ENCODE measurements around the gene PTPRN2. TPM values are rescaled to one million over a fixed set of nuclear protein-coding genes. Genes with fewer than 3 reads are reported as not detected.

PTPRN2 gene
- total and polyA plus RNA-seq, 2 donors (not counting 3 experiments of a cell fraction or from before 2014, with no cell fraction given) = 0.62 to 0.88 TPM

- BruUV-seq (replicated peaks) = no TSS peak
- POLR2A ChIA-PET = no interaction called here
- CTCF ChIA-PET = no interaction called here
These were observed 99.9 kb downstream of the PTPRN2 start for GRCh38 chr7:158487631-158488151.

More at GRCh38 chr7:158487631-158488151, 99.9 kb downstream of the PTPRN2 start:
- intact Hi-C loops (cut with micrococcal nuclease) = no loop called here
- DNase-seq (ENCODE audit: low read depth, low spot score) (no peak), FAIRE-seq (no peak)
- H3K9me1 ChIP-seq (replicated peaks; ENCODE audit: control insufficient read depth, extremely low read depth, insufficient read depth, low read length) = no peaks in the 10 kb centered on the region
- no peak overlapping the region for H3K9ac ChIP-seq (replicated peaks; ENCODE audit: extremely low read depth, insufficient read depth, low read length)
- no peaks in the 10 kb centered on the region for H3K36me3 ChIP-seq (ENCODE audit: control insufficient read depth in 2 of 2, extremely low read depth in 1 of 2, insufficient read depth in 2 of 2, low read length in 2 of 2)
- no peak overlapping the region for H3K27ac ChIP-seq (ENCODE audit: insufficient read depth, low read depth, low read length)
- no peaks in the 10 kb centered on the region for H3K4me1 ChIP-seq (ENCODE audit: control insufficient read depth, extremely low read depth, insufficient read depth, low read length)
- no peak overlapping the region for H3K4me3 ChIP-seq (replicated peaks in 1 of 3; ENCODE audit: insufficient read depth in 1 of 3, low read depth in 1 of 3, low read length in 3 of 3)
- TF ChIP-seq EZH2 (IDR thresholded peaks at IDR 0.05; ENCODE audit: borderline replicate concordance, low read depth, low read length, severe bottlenecking) (no peak), MYC (IDR thresholded peaks at IDR 0.05; ENCODE audit: low read depth, low read length) (no peak), POLR2AphosphoS5 (IDR thresholded peaks at IDR 0.05; ENCODE audit: insufficient read depth, low read depth, low read length) (no peak), FOS (IDR thresholded peaks at IDR 0.05; ENCODE audit: borderline replicate concordance, insufficient read depth, low read length) (no peak), CTCF (IDR thresholded peaks at IDR 0.05; ENCODE audit: extremely low read depth in 1 of 2, insufficient read depth in 1 of 2, low read depth in 1 of 2, low read length in 2 of 2) (no peak), POLR2A (IDR thresholded peaks at IDR 0.05; ENCODE audit: low read depth, low read length) (no peak), MAX (IDR thresholded peaks at IDR 0.05; ENCODE audit: insufficient read depth, insufficient read length) (no peak), JUN (IDR thresholded peaks at IDR 0.05; ENCODE audit: borderline replicate concordance, insufficient read depth, insufficient read length, low read depth) (no peak), GATA2 (IDR thresholded peaks at IDR 0.05; ENCODE audit: insufficient read depth, insufficient read length, low read depth, low read length) (no peak)
- H3K4me2 ChIP-seq (ENCODE audit: insufficient read depth, low read length) = no peak overlapping the region
- dilution Hi-C loops (cut with MboI; ENCODE audit: extremely low pct_ligation_motif_present, low sequenced_read_pairs) = no loop called here
- H3K27me3 ChIP-seq (ENCODE audit: control insufficient read depth in 2 of 2, insufficient read depth in 2 of 2, low read length in 2 of 2) = no peaks in the 10 kb centered on the region
- H3K79me2 ChIP-seq (ENCODE audit: control insufficient read depth, insufficient read depth, low read length) = no peaks in the 10 kb centered on the region
- H2AFZ ChIP-seq (ENCODE audit: low read depth, low read length) = no peak overlapping the region
- H3K9me3 ChIP-seq (replicated peaks; ENCODE audit: control insufficient read depth, insufficient read depth, low read length) = peaks cover 2% of the 10 kb centered on the region
- no peaks in the 10 kb centered on the region for H4K20me1 ChIP-seq (replicated peaks; ENCODE audit: control insufficient read depth, extremely low read depth, insufficient read depth, low read length)

All from endothelial cell of umbilical vein (primary cell).